Activated CD4-positive, alpha-beta T cell treated with anti-CD3 and anti-CD28 coated beads, Interleukin-2, amount 50 U/mL, for 24 hours (primary cell): ENCODE measurements around the gene C19orf44.
"Not testable (repeated sequence)": the region's sequence is repeated elsewhere in the genome, so short reads cannot be mapped to it uniquely, and the experiment has no call there.

Experiments used
- DNase-seq, 2 donors: peaks; one replicate each; pipeline ENCODE4 v3.0.0-alpha.2; 2020; ENCODE audit warnings: low read depth in 1 of 2, low spot score in 1 of 2

The C19orf44 gene

GRCh38 chr19:16466802-16467427 lies 29.3 kb upstream of the C19orf44 start:
- DNase-seq = not testable (repeated sequence)

- DNase-seq = no peak
Measured at GRCh38 chr19:16467581-16467980, 28.6 kb upstream of the C19orf44 start.

GRCh38 chr19:16470541-16470910 lies 25.7 kb upstream of the C19orf44 start:
- DNase-seq = no peak

GRCh38 chr19:16470911-16471811 lies 25.0 kb upstream of the C19orf44 start:
- no peak for DNase-seq

GRCh38 chr19:16472559-16472899 lies 23.7 kb upstream of the C19orf44 start:
- DNase-seq = not testable (repeated sequence)

- DNase-seq = no peak
Measured at GRCh38 chr19:16472992-16473391, 23.2 kb upstream of the C19orf44 start.

DNA sequence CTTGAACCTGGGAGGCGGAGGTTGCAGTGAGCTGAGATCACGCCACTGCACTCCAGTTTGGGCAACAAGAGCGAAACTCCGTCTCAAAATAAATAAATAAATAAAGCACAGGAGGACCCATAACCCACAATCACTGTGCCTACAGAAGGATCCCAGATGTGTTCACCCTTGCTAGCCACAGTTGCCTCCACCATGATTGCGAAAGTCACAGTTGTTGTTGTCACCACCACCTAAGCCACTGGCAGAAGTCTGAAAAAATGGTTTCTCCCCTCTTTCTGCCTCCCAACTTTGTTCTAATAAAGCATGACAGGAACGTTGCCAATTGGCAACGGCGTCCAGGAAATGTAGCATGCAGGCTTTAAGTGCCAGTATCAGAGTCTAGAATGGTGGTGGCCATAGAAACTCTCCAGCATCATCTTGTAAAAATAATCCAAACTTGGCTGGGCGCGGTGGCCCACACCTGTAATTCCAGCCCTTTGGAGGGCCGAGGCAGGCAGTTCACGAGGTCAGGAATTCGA lies 22.3 kb upstream of the C19orf44 start:
- no peak for DNase-seq

DNA sequence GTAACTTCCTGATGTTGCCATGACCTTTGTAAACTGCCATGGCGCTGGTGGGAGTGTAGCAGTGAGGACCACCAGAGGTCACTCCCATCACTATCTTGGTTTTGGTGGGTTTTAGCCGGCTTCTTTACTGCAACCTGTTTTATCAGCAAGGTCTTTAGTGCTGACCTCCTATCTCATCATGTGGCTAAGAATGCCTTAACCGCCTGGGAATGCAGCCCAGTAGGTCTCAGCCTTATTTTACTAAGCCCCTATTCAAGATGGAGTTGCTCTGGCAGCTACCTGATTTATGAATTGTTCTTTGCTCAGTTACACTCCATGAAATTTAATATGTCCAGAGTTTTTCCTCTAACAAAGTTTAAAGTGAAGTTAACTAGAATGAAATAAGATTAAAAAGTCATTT lies 19.8 kb upstream of the C19orf44 start:
- DNase-seq = no peak

DNA sequence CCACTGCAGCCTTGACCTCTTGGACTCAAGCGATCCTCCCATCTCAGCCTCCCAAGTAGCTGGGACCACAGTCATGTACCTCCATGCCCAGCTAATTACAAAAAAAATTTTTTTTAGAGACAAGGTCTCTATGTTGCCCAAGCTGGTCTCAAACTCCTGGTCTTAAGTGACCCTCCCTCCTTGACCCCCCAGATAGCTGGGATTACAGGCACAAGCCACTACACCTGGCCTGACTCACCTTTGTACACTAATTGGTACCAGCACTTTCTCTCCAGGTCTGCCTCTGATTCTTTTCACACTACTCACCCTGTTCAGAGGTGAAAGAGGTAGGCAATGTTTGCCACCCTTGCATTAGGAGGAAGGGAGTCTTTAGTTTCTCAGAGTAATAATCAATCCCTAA lies 18.9 kb upstream of the C19orf44 start:
- DNase-seq = no peak

GRCh38 chr19:16482745-16483144 lies 13.4 kb upstream of the C19orf44 start:
- DNase-seq = no peak

GRCh38 chr19:16486476-16486875 lies 9.7 kb upstream of the C19orf44 start:
- not testable (repeated sequence) for DNase-seq

- no peak for DNase-seq
Measured at GRCh38 chr19:16496613-16496983, 404 bp downstream of the C19orf44 start.

DNA sequence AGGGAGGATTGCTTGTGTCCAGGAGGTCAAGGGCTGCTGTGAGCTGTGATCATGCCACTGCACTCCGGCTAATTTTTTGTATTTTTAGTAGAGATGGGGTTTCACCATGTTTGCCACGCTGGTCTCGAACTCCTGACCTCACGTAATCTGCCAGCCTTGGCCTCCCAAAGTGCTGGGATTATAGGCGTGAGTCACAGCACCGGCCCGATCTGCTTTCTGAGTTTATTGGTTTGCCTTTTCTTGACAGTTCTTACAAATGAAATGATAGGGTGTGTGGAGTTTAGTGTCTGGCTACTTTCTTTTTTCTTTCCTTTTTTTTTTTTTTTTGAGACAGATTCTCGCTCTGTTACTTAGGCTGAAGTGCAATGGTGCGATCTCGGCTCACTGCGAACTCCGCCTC lies 848 bp downstream of the C19orf44 start:
- DNase-seq = no peak

GRCh38 chr19:16497837-16498236 lies 1.6 kb downstream of the C19orf44 start:
- DNase-seq = no peak

DNA sequence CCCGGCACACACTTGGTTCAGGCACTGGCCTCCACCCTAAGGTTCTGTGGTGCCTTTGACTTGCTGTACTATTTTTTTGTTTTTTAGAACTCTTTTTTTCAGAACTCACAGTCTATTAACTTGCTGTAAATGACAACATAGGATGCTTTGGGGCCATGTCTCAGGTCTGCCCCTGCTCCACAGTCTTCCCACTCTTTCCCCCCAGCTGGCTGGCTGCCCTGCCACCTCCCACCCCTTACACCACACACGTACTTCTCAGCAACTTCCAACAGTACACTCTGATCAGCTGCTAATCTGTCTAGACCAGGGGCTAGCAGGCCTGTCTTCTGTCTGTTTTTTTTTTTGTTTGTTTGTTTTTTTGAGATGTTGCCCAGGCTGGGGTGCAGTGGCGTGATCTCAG lies 8.1 kb downstream of the C19orf44 start:
- DNase-seq = no peak

GRCh38 chr19:16506161-16506560 lies 10.0 kb downstream of the C19orf44 start:
- not testable (repeated sequence) for DNase-seq

DNA sequence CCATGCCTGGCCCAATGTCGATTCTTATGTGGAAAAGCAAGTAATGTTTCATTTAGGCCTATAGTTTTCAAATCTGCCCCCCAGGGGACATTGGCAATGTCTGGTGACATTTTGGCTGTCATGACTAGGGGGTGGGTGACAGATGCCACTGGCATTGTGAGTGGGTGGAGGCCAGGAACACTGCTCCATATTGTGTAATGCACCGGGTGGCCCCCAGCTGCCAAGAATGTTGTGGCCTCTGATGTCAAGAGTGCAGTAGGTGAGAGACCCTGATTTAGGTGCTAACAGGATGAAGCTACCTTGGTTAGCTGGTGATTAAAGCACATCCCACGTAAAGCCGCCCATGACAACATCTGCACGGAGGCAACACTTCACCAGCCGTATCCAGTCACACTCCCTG lies 10.8 kb downstream of the C19orf44 start:
- DNase-seq = no peak

- no peak for DNase-seq
Measured at GRCh38 chr19:16508546-16508945, 12.4 kb downstream of the C19orf44 start.

DNA sequence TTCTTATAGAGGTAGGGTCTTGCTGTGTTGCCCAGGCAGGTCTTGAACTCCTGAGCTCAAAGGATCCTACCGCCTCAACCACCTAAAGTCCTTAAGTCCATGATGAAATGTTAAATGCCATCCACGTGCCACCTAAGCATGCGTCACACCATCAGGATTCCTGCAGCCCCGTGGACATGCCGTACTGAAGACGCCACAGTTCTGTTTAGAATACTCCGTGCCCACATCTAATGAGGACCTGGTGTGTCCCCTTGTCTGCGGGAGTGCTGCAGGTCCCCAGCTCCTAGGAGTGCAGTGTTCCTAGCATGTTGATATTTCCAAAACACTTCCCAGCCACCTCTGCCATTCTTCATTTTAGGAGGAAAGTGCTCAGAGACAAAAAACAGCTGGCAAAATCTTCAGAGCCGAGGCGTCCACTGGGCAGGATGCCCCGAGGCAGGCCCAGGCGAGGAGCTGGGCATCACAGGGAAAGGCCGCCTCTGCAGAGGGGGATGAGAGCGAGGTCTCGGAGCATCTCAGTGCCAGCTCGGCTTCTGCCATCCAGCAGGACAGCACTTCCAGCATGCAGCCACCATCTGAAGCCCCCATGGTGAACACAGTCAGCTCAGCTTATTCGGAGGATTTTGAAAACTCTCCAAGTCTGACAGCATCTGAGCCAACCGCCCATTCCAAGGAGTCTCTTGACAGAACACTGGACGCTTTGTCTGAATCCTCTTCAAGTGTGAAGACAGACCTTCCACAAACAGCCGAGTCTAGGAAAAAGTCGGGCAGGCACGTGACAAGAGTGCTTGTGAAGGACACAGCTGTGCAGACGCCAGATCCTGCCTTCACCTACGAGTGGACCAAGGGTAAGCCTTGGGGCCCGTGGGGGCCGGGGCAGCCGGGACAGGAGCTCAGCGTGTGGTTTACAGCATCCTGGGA lies 13.2 kb downstream of the C19orf44 start:
- DNase-seq = no peak

- DNase-seq = not testable (repeated sequence)
Measured at GRCh38 chr19:16512611-16513010, 16.4 kb downstream of the C19orf44 start.

GRCh38 chr19:16514383-16515019 lies 18.3 kb downstream of the C19orf44 start:
- DNase-seq = no peak
